Hindlimb muscle (tissue), 1 donor: ENCODE data around the gene FAM107A. TPM values are rescaled to one million over a fixed set of nuclear protein-coding genes. Genes with fewer than 3 reads are reported as not detected.

Source experiments
- DNase-seq: peaks from one replicate; pipeline ENCODE4 v3.0.0-alpha.2; 2013
- polyA plus RNA-seq: library from polyadenylated mRNA; unstranded; fragments of 120-200 nt; gene quantifications from one replicate; pipeline ENCODE4 v1.2.1, GENCODE V29; 2013; ENCODE audit not compliant: insufficient read length

Gene FAM107A
- polyA plus RNA-seq, 1 donor = 0.93 TPM

- no peak for DNase-seq
Measured at GRCh38 chr3:58591517-58592510, 14.6 kb upstream of the FAM107A start.

- peak; percentile 59 for DNase-seq
Measured at GRCh38 chr3:58588030-58588614, 10.9 kb upstream of the FAM107A start.

GRCh38 chr3:58586776-58587192, 9.6 kb upstream of the FAM107A start:
- no peak for DNase-seq

- DNase-seq = no peak
Measured at GRCh38 chr3:58585994-58586393, 8.8 kb upstream of the FAM107A start.

- peak; percentile 82 for DNase-seq
Measured at GRCh38 chr3:58585005-58585786, 8.0 kb upstream of the FAM107A start.

- no peak for DNase-seq
Measured at GRCh38 chr3:58584690-58585004, 7.5 kb upstream of the FAM107A start.

- DNase-seq = no peak
Measured at GRCh38 chr3:58581328-58582091, 4.3 kb upstream of the FAM107A start.

GRCh38 chr3:58580826-58581327, 3.7 kb upstream of the FAM107A start:
- no peak for DNase-seq

- no peak for DNase-seq
Measured at GRCh38 chr3:58578873-58579272, 1.7 kb upstream of the FAM107A start.

GRCh38 chr3:58576716-58577115, 475 bp downstream of the FAM107A start:
- no peak for DNase-seq

- no peak for DNase-seq
Measured at GRCh38 chr3:58575971-58576652, 1.1 kb downstream of the FAM107A start.

GRCh38 chr3:58574682-58575081, 2.5 kb downstream of the FAM107A start:
- no peak for DNase-seq

GRCh38 chr3:58574106-58574505, 3.1 kb downstream of the FAM107A start:
- no peak for DNase-seq

GRCh38 chr3:58573640-58574039, 3.6 kb downstream of the FAM107A start:
- DNase-seq = no peak

GRCh38 chr3:58572634-58573230, 4.5 kb downstream of the FAM107A start:
- no peak for DNase-seq

GRCh38 chr3:58572013-58572633, 5.1 kb downstream of the FAM107A start:
- no peak for DNase-seq

GRCh38 chr3:58570851-58571250, 6.3 kb downstream of the FAM107A start:
- no peak for DNase-seq

GRCh38 chr3:58569287-58570001, 7.7 kb downstream of the FAM107A start:
- no peak for DNase-seq

GRCh38 chr3:58568572-58569286, 8.5 kb downstream of the FAM107A start:
- peak; percentile 75 for DNase-seq

GRCh38 chr3:58567251-58567515, 10.0 kb downstream of the FAM107A start:
- no peak for DNase-seq
